HL-60 (cell line): ENCODE data around the gene FDX2.

Source experiments
- DNase-seq, 2 experiments: peaks; one replicate each; pipeline ENCODE4 v3.0.0-alpha.2; 2010 to 2020; ENCODE audit warnings: low read depth in 1 of 2, low spot score in 1 of 2
- H3K27ac ChIP-seq: fragments of 250-450 bp; sonication (Bioruptor Pico); replicated peaks from 2 replicates; pipeline ENCODE4 v1.5.1; 2020; ENCODE audit warnings: mild to moderate bottlenecking, moderate library complexity
- H3K27me3 ChIP-seq: fragments of 250-450 bp; sonication (Bioruptor Pico); 2 replicates; pipeline ENCODE4 v1.5.1; 2021; ENCODE audit warnings: mild to moderate bottlenecking, moderate library complexity; ENCODE audit not compliant: insufficient read depth, poor library complexity, severe bottlenecking
- H3K4me3 ChIP-seq: replicated peaks from 2 replicates; pipeline ENCODE4 v1.5.1; 2011; ENCODE audit warnings: mild to moderate bottlenecking, control low read depth, low read length; ENCODE audit not compliant: insufficient read depth
- GABPA ChIP-seq: IDR thresholded peaks from 2 replicates; pipeline ENCODE4 v1.6.1; 2012; ENCODE audit warnings: low read depth
- POLR2AphosphoS5 ChIP-seq: IDR thresholded peaks from 2 replicates; pipeline ENCODE4 v1.6.1; 2012; ENCODE audit warnings: low read depth
- SPI1 ChIP-seq: IDR thresholded peaks from 2 replicates; pipeline ENCODE4 v1.6.1; 2012; ENCODE audit warnings: low read depth, mild to moderate bottlenecking, borderline replicate concordance
- TF ChIP-seq, protein P1 (sequence below): IDR thresholded peaks from one replicate; pipeline ENCODE4 v1.5.1; 2011; ENCODE audit warnings: low read length, control low read depth, inconsistent platforms; ENCODE audit not compliant: insufficient read depth
- TF ChIP-seq, protein P2 (sequence below): IDR thresholded peaks from 2 replicates; pipeline ENCODE4 v1.6.1; 2012; ENCODE audit warnings: low read depth; ENCODE audit not compliant: insufficient replicate concordance

Gene FDX2

DNA sequence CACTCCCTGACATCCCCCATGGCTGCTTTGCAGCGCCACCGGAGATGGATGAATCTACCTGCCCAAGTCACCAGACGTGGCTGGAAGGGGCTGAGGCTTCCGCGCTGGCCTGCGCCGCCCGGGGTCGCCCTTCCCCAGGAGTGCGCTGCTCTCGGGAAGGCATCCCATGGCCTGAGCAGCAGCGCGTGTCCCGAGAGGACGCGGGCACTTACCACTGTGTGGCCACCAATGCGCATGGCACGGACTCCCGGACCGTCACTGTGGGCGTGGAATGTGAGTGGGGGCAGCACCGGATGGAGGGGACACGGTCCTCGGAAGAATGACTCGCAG lies 21.5 kb downstream of the FDX2 start:
- Histone ChIP-seq H3K4me3 (no peak overlapping the region), H3K27ac (no peak overlapping the region), H3K27me3 (peaks cover 60% of the 10 kb centered on the region)
- no peak for TF ChIP-seq GABPA
- no peak for TF ChIP-seq POLR2AphosphoS5
- TF ChIP-seq, protein P1, sequence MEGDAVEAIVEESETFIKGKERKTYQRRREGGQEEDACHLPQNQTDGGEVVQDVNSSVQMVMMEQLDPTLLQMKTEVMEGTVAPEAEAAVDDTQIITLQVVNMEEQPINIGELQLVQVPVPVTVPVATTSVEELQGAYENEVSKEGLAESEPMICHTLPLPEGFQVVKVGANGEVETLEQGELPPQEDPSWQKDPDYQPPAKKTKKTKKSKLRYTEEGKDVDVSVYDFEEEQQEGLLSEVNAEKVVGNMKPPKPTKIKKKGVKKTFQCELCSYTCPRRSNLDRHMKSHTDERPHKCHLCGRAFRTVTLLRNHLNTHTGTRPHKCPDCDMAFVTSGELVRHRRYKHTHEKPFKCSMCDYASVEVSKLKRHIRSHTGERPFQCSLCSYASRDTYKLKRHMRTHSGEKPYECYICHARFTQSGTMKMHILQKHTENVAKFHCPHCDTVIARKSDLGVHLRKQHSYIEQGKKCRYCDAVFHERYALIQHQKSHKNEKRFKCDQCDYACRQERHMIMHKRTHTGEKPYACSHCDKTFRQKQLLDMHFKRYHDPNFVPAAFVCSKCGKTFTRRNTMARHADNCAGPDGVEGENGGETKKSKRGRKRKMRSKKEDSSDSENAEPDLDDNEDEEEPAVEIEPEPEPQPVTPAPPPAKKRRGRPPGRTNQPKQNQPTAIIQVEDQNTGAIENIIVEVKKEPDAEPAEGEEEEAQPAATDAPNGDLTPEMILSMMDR = no peak
- no peak for TF ChIP-seq SPI1
- TF ChIP-seq, protein P2, sequence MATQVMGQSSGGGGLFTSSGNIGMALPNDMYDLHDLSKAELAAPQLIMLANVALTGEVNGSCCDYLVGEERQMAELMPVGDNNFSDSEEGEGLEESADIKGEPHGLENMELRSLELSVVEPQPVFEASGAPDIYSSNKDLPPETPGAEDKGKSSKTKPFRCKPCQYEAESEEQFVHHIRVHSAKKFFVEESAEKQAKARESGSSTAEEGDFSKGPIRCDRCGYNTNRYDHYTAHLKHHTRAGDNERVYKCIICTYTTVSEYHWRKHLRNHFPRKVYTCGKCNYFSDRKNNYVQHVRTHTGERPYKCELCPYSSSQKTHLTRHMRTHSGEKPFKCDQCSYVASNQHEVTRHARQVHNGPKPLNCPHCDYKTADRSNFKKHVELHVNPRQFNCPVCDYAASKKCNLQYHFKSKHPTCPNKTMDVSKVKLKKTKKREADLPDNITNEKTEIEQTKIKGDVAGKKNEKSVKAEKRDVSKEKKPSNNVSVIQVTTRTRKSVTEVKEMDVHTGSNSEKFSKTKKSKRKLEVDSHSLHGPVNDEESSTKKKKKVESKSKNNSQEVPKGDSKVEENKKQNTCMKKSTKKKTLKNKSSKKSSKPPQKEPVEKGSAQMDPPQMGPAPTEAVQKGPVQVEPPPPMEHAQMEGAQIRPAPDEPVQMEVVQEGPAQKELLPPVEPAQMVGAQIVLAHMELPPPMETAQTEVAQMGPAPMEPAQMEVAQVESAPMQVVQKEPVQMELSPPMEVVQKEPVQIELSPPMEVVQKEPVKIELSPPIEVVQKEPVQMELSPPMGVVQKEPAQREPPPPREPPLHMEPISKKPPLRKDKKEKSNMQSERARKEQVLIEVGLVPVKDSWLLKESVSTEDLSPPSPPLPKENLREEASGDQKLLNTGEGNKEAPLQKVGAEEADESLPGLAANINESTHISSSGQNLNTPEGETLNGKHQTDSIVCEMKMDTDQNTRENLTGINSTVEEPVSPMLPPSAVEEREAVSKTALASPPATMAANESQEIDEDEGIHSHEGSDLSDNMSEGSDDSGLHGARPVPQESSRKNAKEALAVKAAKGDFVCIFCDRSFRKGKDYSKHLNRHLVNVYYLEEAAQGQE = no peak
- no peak for DNase-seq

DNA sequence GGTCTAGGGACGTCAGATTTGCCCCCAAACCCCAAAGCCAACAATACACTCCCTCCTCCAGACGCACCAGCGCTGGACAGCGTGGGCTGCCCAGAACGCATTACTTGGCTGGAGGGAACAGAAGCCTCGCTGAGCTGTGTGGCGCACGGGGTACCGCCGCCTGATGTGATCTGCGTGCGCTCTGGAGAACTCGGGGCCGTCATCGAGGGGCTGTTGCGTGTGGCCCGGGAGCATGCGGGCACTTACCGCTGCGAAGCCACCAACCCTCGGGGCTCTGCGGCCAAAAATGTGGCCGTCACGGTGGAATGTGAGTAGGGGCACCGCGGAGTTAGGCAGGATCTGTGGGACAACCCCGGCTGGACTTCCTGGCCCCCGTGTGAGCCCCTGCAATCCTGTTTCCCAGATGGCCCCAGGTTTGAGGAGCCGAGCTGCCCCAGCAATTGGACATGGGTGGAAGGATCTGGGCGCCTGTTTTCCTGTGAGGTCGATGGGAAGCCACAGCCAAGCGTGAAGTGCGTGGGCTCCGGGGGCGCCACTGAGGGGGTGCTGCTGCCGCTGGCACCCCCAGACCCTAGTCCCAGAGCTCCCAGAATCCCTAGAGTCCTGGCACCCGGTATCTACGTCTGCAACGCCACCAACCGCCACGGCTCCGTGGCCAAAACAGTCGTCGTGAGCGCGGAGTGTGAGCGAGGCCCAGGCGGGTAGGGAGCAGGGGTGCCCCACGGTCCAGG lies 22.0 kb downstream of the FDX2 start:
- peaks cover 66% of the 10 kb centered on the region for H3K27me3 ChIP-seq
- H3K27ac ChIP-seq = no peak overlapping the region
- no peak for TF ChIP-seq POLR2AphosphoS5
- TF ChIP-seq SPI1 = no peak
- TF ChIP-seq, protein P2 = no peak
- no peak for TF ChIP-seq GABPA
- TF ChIP-seq, protein P1 = no peak
- DNase-seq = no peak
- no peak overlapping the region for H3K4me3 ChIP-seq

- H3K4me3 ChIP-seq = no peak overlapping the region
- peaks cover 66% of the 10 kb centered on the region for H3K27me3 ChIP-seq
Measured at GRCh38 chr19:10292789-10293636, 22.8 kb downstream of the FDX2 start.

More at GRCh38 chr19:10292789-10293636, 22.8 kb downstream of the FDX2 start:
- H3K27ac ChIP-seq = no peak overlapping the region
- DNase-seq = no peak
- TF ChIP-seq, protein P1 = no peak
